Measurements from ENCODE around the gene TASL. TPM values are rescaled to one million over a fixed set of nuclear protein-coding genes. Genes with fewer than 3 reads are reported as not detected.

Gene TASL
- total RNA-seq, 1 experiment from 2014 or later, result not detected

DNA sequence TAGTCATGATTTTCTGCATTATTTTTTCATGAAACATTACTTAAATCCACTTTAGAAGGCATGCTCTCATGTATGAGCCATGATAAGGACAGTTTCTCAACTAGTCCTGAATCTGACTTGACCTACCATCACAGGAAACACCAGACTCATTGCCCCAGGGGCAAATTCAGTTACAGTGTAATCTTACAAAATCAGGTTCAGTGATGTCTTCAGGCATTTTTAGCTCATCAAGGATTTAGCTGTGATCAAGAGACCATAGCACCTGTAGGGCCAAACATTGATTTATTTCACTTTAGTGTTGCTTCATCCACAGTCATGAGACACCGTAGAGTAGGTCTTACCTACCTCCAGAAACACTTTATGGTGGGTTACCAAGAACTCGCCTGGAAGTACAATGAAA, 3.1 kb upstream of the TASL start:
- H2BK20ac ChIP-seq (ENCODE audit: low read depth, low read length, poor library complexity, severe bottlenecking), result no peak overlapping the region
- 0 out of 2 replicates have a peak, but pooled peaks cover 2% of the 10 kb centered on the region for H3K79me2 ChIP-seq (ENCODE audit: insufficient read depth, low read length)
- no peak overlapping the region for H3K4me2 ChIP-seq (ENCODE audit: insufficient read depth, insufficient read length, low read length)
- no peak overlapping the region for H2BK5ac ChIP-seq (ENCODE audit: insufficient read length, low read length)
- TF ChIP-seq, protein P1, sequence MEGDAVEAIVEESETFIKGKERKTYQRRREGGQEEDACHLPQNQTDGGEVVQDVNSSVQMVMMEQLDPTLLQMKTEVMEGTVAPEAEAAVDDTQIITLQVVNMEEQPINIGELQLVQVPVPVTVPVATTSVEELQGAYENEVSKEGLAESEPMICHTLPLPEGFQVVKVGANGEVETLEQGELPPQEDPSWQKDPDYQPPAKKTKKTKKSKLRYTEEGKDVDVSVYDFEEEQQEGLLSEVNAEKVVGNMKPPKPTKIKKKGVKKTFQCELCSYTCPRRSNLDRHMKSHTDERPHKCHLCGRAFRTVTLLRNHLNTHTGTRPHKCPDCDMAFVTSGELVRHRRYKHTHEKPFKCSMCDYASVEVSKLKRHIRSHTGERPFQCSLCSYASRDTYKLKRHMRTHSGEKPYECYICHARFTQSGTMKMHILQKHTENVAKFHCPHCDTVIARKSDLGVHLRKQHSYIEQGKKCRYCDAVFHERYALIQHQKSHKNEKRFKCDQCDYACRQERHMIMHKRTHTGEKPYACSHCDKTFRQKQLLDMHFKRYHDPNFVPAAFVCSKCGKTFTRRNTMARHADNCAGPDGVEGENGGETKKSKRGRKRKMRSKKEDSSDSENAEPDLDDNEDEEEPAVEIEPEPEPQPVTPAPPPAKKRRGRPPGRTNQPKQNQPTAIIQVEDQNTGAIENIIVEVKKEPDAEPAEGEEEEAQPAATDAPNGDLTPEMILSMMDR (conservative IDR thresholded peaks at IDR 0.05), result no peak
- no peaks in the 10 kb centered on the region for H3K9me3 ChIP-seq (ENCODE audit: control insufficient read depth, low read depth, low read length)
- no peak overlapping the region for H4K8ac ChIP-seq (replicated peaks; ENCODE audit: insufficient read length, low read depth, low read length)
- no peak overlapping the region for H3K18ac ChIP-seq (ENCODE audit: insufficient read length, low read depth, low read length)
- H3K23ac ChIP-seq (ENCODE audit: insufficient read length, low read depth, low read length), result no peak overlapping the region
- no peak overlapping the region for H3K14ac ChIP-seq (ENCODE audit: insufficient read depth, low read length)
- H3K79me1 ChIP-seq (ENCODE audit: insufficient read depth, low read depth, low read length, poor library complexity, severe bottlenecking), result no peaks in the 10 kb centered on the region
- no peak overlapping the region for H3K27ac ChIP-seq (ENCODE audit: insufficient read length, low read depth, low read length)
- H3K9ac ChIP-seq (ENCODE audit: extremely low read depth, insufficient read length, low read length), result no peak overlapping the region
- no peak overlapping the region for H3K56ac ChIP-seq (ENCODE audit: insufficient read length, low read depth, low read length)
- no peak overlapping the region for H3T11ph ChIP-seq (ENCODE audit: low read length)
- no peak overlapping the region for H2BK120ac ChIP-seq (ENCODE audit: low read depth, low read length, poor library complexity, severe bottlenecking)
- H4K5ac ChIP-seq (ENCODE audit: insufficient read length, low read depth, low read length), result no peak overlapping the region
- no peak overlapping the region for H4K91ac ChIP-seq (ENCODE audit: insufficient read length, low read depth, low read length)
- no peak for DNase-seq
- WGBS (ENCODE audit: extremely low coverage, insufficient read length, low lambda C conversion rate), result no CpG with 5 or more reads among the region's 2 CpGs
- Mint-ChIP-seq H3K27ac (no peak overlapping the region), H3K27me3 (ENCODE audit: low read depth) (no peaks in the 10 kb centered on the region), H3K4me1 (no peaks in the 10 kb centered on the region), H3K36me3 (ENCODE audit: insufficient read depth in 1 of 3, low read depth in 3 of 3) (no peaks in the 10 kb centered on the region; a peak in 1 of 7 replicates), H3K9me3 (peaks cover 0 to 41% of the 10 kb centered on the region in 2 experiments; a peak in 4 of 5 replicates), H3K4me3 (no peak overlapping the region)
- no peak overlapping the region for H3K4ac ChIP-seq (ENCODE audit: low read depth, low read length)
- no peaks in the 10 kb centered on the region for H3K27me3 ChIP-seq (ENCODE audit: insufficient read depth, low read length)
- H4K20me1 ChIP-seq (ENCODE audit: control insufficient read depth, insufficient read depth, insufficient read length), result no peaks in the 10 kb centered on the region
- H2AK5ac ChIP-seq (ENCODE audit: insufficient read length, low read length), result no peak overlapping the region
- H2BK12ac ChIP-seq (ENCODE audit: insufficient read length, low read depth, low read length), result no peak overlapping the region
- H3K23me2 ChIP-seq (ENCODE audit: insufficient read length, low read depth, low read length, poor library complexity, severe bottlenecking), result no peaks in the 10 kb centered on the region
- H2AFZ ChIP-seq (ENCODE audit: low read length), result no peak overlapping the region
- H3K4me1 ChIP-seq (ENCODE audit: insufficient read depth, low read length), result no peaks in the 10 kb centered on the region
- H2BK15ac ChIP-seq (ENCODE audit: low read depth, low read length), result no peak overlapping the region
